HG02642 (cell line): Measurements from ENCODE around the gene TRMT2A.
"Not testable (repeated sequence)": the region's sequence is repeated elsewhere in the genome, so short reads cannot be mapped to it uniquely, and the experiment has no call there.

Experiments used
- ATAC-seq: cut with Tn5 transposase; IDR thresholded peaks from one replicate; pipeline ENCODE4 v1.9.1; 2021; ENCODE audit warnings: mild to moderate bottlenecking; ENCODE audit not compliant: unreplicated experiment, poor library complexity

TRMT2A gene

GRCh38 chr22:20116951-20117632 is at the start of gene TRMT2A:
Gene TRMT2A (minus strand): TSS chr22:20117226. CDS start chr22:20116906, 320 bp downstream.
- ATAC-seq: peak; percentile 81

GRCh38 chr22:20166703-20167102 is 49.7 kb upstream of the TRMT2A start:
- ATAC-seq: no peak

GRCh38 chr22:20165913-20166312 is 48.9 kb upstream of the TRMT2A start:
- ATAC-seq: no peak

GRCh38 chr22:20165421-20165820 is 48.4 kb upstream of the TRMT2A start:
- ATAC-seq: no peak

GRCh38 chr22:20164863-20165262 is 47.8 kb upstream of the TRMT2A start:
- ATAC-seq: no peak

GRCh38 chr22:20160041-20160440 is 43.0 kb upstream of the TRMT2A start:
- no peak for ATAC-seq

GRCh38 chr22:20159531-20159930 is 42.5 kb upstream of the TRMT2A start:
- ATAC-seq: not testable (repeated sequence)

- no peak for ATAC-seq
Measured at GRCh38 chr22:20159076-20159475, 42.0 kb upstream of the TRMT2A start.

GRCh38 chr22:20158391-20159036 is 41.5 kb upstream of the TRMT2A start:
- no peak for ATAC-seq

- ATAC-seq: no peak
Measured at GRCh38 chr22:20157430-20158183, 40.6 kb upstream of the TRMT2A start.

- no peak for ATAC-seq
Measured at GRCh38 chr22:20156611-20157429, 39.8 kb upstream of the TRMT2A start.

- ATAC-seq: no peak
Measured at GRCh38 chr22:20156042-20156389, 39.0 kb upstream of the TRMT2A start.

- ATAC-seq: no peak
Measured at GRCh38 chr22:20155330-20156041, 38.5 kb upstream of the TRMT2A start.

- ATAC-seq: no peak
Measured at GRCh38 chr22:20154602-20155187, 37.7 kb upstream of the TRMT2A start.

- ATAC-seq: no peak
Measured at GRCh38 chr22:20153945-20154344, 36.9 kb upstream of the TRMT2A start.

- no peak for ATAC-seq
Measured at GRCh38 chr22:20152464-20152890, 35.5 kb upstream of the TRMT2A start.

- no peak for ATAC-seq
Measured at GRCh38 chr22:20151276-20151588, 34.2 kb upstream of the TRMT2A start.

- no peak for ATAC-seq
Measured at GRCh38 chr22:20150381-20151275, 33.6 kb upstream of the TRMT2A start, which contains the start of gene CCDC188. Gene CCDC188 (minus strand): TSS chr22:20151055. CDS start chr22:20150986, 69 bp downstream.
